Activated CD4-positive, CD25-positive, alpha-beta regulatory T cell treated with anti-CD3 and anti-CD28 coated beads, Interleukin-2, amount 50 U/mL, for 16 hours (primary cell): ENCODE measurements around the gene ZNF648.
"Not testable (repeated sequence)": the region's sequence is repeated elsewhere in the genome, so short reads cannot be mapped to it uniquely, and the experiment has no call there.

Source experiments
- DNase-seq: peaks from one replicate; pipeline ENCODE4 v3.0.0-alpha.2; 2020; ENCODE audit warnings: low read depth, low spot score

ZNF648 gene

DNA sequence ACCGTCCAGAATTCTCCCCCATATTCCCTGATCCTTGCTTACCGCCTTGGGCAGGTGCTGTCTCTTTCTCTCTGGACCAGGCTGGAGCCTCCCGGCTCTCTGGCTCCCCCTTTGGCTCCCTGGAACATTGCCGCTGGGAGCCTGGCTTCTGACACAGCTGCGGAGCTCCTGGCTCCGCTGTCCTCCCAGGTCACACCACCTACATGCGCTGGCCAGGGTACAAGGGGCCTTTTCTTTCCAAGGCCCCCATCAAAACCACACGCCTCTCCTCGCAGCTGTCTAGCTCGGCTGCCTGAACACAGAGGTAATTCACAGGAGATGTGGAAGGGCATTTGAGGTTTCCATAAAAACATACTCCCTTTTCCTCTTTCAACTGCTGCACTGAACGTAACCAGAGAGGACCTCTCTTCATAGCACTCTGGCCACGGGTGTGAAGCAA, 7.5 kb upstream of the ZNF648 start:
- DNase-seq: no peak

DNA sequence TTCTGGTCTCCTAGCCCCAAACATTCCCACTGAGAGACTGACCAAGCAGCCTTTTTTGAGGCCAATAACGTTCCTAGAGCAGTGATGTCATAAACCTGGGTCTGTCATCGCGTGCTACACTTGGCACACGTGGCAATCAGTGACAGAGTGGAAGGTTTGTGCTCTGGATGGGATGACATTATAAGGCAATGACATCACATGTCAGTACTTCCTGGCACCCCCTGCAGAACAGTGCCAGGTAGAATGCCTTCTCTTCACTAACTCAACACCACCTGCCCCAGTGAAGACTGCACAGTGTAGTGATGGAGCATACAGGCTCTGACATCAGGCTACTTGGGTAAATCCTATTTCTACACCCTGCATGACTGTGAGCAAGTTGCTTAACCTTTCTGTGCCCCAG, 5.4 kb upstream of the ZNF648 start:
- no peak for DNase-seq

DNA sequence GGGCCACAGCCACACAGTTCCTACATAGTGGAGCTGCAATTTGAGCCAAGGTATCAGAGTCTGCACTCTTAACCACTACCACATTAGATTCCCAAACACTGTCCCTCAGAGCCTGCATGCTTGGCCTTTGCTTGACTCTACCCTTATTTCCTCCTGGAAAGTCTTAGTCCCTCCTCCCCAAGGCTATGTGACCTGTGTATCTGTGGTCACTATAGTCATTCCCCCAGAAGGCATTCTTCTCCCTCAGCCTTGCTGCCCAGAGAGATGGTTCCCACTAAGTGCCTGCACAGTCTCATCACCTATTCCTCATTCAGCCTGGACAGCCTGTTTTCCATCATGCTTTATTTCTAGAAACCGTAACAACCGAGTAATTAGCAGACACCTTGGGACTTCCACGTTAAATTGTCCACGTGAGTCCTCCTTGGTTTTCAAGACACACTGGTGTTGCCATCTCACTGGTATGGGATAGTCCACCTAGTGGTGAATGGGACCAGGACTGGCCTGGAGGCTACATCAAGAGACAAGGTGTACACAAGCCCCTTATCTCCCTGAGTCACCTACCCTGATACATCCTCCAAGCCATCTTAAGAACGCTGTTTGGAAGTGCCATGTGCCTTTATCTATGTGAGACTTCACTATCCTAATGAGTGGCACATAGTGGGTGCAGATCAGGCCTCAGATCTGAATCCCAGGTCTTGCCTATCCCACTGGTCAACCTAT, 3.8 kb upstream of the ZNF648 start:
- no peak for DNase-seq

DNA sequence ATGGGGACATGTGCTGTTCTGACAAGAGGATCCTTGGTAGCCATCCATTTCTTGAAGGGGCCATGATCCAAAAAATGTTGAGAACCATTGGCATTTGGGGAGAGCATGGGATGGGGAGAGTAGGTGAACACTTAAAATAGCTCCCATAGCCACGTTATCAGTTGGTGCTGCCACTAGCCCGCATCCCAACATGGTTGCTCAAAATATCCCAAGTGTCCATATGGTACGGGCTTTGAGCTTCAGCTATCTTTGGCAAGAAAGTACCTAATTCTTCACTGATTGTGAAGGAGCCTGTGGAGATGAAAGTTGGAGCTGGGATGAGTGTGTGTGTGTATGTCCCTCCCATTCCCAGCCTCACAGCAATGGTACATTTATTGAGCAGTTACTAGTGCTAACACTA, 3.1 kb upstream of the ZNF648 start:
- DNase-seq: no peak

DNA sequence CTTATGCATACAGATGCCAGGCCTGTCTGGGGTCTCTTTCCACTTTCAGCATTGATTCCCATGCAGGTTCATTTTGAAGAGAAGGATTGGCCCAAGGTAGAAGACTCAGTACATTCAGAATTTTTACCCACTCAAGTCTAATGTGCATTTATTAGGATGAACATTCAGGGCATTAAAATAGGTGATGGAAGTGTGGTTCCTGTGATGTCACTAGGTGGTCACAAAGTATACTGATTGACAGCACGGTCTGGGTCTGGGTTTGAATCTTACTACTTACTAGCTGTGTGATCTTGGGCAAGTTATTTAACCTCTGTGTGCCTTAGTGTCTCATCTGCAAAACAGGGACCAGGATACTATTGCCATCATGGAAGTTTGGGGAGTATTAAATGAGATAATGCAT, 711 bp upstream of the ZNF648 start:
- no peak for DNase-seq

DNA sequence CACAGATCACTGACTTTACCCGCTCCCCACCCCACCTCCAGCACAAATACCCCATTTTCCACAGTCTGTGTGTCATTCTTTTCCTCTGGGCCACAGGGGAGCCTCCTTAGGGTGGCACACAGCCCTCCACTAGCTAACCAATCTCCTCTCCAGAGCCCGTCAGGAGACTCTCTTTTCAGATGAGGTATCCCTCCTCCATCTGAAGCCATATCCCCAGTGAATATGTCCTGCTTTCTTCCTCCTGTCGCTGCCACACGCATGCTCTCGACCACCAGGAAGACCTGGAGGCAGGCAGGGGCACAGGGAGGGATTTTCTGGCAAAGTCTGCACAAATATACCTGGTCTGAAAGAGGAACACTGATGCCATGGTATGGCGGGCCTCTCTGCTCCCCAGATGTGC, 635 bp downstream of the ZNF648 start:
- no peak for DNase-seq

DNA sequence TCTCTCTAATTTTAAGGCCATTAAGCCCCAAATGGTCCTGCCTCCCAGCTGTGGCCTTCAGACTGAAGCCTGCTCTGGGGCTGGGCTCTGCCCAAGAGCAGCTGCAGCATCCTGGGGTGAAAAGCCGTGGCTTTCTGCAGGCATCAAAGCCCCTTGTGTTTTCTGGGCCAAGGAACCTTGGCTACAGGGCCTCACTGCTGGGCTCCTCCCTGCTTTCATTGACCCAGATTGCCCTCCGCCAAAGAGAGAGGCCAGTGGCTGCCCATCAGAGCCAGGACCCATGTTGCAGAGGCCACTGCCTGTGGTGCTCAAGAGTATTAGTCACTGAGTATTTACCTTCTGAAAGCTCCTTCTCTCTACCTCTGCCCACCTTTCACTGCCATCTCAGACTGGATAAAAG, 1.6 kb downstream of the ZNF648 start:
- DNase-seq: no peak

DNA sequence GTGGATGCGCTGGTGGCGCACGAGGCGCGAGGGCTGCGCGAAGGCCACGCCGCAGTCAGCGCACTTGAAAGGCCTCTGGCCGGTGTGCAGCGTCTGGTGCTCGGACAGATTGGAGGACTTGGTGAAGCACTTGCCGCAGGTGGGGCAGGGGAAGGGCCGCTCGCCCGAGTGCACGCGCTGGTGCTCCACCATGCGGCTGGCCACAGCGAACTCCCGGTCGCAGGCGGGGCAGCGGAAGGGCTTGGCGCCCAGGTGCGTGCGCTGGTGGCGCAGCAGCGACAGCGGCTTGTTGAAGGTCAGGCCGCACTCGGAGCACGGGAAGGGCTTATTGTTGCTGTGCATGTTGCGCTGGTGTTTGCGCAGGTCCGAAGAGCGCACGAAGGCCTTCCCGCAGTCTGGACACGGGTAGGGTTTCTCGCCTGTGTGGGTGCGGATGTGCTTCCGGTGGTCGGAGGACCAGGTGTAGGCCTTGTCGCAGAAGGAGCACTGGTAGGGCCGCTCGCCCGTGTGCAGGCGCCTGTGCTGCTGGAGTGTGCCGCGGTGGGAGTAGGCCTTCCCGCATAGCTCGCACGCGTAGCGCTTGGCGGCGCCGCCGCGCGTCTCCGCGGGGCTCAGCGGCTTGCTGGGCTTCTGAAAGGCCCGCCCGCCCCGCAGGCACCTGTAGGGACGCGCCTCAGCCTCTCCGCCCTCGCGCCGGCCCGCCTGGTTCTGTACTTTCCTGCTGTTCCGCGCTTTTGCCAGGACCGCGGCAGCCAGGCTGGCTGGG, 4.7 kb downstream of the ZNF648 start:
- no peak for DNase-seq

DNA sequence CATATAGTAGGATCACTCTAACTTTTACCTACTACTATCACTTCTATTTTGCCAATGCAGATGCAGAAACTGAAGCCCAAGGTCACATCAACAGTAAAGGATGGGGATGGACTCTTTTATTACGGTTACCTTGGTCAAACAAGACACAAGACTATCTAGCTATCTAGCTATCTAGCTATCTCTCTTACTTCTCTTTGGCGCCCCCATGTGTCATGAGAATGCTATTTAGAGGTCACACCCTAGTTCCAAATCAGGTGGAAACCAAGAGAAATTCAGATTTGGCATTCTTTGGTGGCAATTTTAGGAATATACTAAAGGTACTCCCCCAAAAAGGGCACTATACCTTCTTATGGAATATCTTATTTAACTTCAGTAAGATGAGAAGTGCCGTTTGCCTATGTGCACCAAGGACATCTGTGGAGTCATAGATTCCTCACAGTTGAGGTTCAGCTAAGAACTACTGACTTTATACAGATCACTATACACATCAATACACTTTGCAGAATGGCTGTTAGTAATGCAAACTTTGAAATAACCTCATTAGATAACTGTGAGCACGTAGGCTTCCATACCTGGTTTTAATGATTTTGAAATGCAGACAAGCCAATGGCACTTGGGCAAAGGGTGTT, 6.7 kb downstream of the ZNF648 start:
- no peak for DNase-seq

DNA sequence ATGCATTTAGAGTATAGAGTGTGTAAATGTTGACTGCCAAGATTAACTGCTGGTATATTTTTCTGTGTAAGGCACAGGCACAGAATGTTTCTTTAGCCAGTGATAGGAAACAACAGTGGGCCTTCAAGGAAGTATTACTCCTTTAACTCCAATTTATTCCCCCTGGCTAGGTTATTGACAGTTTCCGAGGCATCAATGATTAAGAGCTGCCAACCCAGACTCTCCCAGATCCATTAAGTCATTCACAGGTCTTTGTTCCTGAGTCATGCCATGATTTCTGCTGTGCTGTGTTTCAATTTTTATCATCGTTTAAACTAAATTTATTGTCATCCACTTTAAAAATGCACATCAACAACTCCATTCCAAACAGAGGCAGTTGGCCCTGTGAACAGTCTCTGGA, 9.2 kb downstream of the ZNF648 start:
- DNase-seq: no peak

DNA sequence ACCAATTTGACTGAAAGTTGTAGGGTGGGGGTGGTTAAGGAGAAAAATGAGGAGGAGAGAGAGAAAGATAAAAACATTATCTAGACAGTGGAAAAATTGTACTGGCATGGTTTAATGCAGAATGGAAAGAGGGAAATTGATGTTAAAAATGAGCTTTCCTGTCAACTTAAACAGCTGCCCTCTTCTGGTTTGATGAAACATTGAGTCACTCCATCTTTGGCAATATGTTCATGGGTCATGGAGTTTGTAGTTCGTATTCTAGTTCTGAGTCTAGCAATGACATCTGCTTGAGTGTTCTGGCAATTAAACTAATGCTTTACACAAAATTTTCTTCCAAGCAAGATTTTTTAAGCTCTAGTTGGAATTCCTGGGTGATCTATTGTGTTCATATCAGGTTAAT, 9.6 kb downstream of the ZNF648 start:
- no peak for DNase-seq

DNA sequence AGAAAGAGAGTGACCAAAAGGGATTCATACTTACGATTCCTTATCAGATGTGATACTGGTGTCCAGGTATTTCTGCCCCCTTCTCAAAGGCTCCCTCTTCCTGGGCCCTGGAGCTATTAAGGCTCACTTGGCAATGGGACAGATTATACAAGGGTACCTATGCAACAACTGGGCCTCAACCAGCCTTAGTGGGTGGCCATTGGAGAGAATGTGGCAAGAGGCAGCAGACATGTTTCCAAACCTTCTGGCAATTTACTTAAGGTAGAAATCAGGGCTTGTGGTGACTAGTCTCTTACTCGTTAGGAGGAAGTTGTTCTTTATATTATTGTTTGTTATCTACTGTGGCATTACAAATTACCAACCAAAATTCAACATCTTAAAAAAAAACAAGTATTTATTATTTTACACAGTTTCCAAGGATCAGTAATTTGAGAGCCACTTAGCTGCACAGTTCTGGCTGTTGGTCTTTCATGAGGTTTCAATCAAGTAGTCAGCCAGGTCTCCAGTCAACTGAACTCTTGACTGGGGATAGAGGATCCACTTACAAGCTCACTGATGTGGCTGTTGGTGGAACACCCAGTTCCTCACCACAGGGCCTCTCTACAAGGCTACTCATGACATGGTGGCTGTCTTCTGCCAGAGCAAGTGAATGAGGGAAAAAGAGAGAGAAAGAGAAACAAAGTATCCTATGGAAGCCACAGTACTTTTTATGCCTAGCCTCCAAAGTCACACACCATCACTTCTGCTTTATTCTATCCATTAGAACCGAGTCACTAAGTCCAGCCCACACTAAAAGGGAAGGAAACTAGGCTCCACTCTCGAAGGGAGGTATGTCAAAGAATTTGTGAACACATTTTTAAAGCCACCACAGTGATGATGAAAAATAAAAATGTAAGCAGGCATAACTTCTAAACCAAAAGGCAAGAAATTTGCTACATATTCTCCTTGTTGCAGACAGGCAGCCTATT, 10.7 kb downstream of the ZNF648 start:
- DNase-seq: no peak

DNA sequence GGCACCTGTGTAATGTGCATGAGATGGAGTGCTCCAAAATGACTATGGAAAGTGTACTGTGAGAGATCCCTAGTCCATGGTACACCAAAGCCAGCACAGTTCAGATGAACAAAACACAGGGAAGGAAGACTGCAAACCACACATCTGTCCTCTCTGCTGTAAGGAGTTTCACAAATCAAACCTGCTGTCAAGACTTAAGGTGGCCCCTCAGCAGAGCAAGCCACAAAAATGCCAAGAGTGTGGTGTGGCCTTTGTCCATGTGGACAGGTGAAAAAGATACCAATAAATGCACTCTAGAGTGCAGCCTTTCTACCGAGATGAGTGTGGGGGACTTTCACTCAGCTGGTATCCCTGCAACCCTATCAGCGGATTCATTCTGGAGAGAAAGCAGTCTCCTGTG, 12.9 kb downstream of the ZNF648 start:
- DNase-seq: no peak

DNA sequence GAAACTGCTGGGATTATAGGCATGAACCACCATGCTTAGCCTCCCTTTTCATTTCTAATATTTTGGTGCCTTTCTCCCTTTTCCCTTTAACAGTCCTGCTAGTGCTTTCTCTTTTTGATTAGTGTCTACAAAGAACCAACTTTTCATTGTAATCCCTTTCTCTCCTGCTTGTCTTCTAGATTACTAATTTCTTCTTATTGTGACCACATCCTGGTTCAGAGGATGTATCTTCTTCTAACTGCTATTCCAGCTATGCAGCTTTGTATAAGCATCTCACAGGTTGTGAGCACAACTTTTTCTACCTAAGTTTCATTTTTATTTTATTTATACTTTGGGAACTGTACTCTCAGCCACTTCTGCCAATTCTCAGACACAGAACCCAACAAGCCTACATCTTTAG, 14.7 kb downstream of the ZNF648 start:
- DNase-seq: no peak

DNA sequence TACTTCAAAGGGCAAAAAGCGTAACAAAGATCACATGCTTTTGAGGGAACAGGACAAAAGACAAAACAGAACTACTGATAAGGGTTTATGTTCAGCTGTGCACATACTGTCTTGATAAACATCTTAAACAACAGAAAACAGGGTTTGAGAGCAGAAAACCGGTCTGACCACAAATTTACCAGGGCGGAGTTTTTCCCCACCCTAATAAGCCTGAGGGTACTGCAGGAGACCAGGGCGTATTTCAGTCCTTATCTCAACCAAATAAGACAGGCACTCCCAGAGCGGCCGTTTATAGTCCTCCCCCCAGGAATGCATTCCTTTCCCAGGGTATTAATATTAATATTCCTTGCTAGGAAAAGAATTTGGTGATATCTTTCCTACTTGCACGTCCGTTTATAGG, 16.0 kb downstream of the ZNF648 start:
- not testable (repeated sequence) for DNase-seq

DNA sequence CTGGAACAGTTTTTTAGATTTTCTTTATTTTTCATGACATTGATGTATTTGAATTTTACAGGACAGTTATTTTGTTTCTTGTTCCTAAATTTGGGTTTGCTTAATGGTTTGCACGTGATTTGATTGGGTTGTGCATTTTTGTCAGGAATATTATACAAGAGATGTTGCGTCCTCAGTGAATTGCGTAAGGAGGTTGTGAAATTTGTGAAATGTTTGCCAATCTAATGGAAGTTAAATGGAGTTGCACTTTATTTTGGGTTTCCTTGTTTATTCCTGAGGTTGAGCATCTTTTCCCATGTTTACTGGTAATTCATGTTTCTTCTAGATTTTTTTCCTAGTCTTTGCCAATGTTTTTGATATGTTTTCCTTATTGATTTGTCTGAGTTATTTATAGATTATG, 19.9 kb downstream of the ZNF648 start:
- DNase-seq: no peak

DNA sequence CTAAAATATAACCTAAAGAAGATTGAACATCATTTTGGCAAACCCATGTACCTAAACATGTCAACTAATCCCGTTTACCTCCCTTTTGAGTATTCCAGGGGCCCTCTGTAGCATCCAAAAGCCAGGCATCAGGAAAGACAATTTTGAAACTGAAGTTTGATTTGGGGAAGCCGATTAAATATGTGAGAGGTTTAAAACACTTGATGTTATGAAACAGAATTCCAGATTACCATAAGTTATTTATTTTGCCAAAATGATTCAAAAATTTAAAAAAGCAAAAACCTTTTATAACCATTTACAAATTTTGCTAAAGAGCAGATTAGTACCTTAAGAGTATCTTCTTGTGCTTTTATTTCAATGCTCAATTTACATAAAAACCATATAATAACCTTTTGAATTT, 23.3 kb downstream of the ZNF648 start:
- no peak for DNase-seq

DNA sequence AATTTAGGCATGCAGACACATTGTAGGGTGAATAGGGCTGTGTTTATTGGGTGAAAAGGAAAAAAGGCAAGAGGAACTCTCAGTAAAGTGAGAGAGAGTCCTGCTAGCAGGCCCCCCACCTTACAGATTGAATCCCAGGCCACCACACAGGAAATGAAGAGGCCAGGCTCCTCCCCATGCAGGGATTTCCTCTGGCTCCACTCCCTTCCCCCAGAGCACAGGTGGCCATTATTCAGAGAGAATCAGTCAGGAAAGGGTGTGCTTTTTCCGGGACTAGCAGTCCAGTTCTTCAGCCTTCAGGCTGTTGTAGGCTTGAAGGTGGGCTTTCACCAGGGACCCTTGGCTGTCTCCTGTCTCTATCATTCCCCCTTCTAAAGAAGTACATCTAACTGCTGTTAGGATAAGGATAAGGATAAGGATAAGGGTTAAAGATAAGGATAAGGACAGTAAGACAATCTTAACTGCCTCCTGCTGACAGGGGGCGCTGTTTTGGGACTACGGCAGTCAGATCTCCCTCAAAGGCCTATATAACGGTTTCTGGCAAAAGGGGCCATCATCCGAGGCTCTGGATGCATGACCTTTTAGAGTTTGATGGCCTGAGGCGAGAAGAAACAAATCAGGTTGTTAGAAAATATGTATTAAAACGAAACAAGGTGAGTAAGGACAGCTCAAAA, 26.3 kb downstream of the ZNF648 start:
- DNase-seq: no peak

DNA sequence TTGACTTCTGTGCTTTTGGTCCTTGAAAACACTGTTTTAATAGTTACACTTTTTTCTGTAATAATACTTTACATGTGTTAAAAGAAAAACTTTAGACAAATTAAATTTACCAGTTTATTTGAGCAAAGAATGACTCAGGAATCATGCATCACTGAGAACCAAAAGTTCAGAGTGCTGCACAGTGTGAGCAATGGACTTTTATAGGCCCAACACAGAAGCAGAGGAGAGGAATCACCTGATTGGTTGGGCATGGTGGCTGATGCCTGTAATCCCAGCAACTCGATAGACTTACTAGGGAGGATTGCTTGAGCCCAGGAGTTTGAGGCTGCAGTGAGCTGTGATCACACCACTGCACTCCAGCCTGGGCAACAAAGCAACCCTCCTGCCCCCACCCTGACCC, 29.3 kb downstream of the ZNF648 start:
- DNase-seq: no peak

DNA sequence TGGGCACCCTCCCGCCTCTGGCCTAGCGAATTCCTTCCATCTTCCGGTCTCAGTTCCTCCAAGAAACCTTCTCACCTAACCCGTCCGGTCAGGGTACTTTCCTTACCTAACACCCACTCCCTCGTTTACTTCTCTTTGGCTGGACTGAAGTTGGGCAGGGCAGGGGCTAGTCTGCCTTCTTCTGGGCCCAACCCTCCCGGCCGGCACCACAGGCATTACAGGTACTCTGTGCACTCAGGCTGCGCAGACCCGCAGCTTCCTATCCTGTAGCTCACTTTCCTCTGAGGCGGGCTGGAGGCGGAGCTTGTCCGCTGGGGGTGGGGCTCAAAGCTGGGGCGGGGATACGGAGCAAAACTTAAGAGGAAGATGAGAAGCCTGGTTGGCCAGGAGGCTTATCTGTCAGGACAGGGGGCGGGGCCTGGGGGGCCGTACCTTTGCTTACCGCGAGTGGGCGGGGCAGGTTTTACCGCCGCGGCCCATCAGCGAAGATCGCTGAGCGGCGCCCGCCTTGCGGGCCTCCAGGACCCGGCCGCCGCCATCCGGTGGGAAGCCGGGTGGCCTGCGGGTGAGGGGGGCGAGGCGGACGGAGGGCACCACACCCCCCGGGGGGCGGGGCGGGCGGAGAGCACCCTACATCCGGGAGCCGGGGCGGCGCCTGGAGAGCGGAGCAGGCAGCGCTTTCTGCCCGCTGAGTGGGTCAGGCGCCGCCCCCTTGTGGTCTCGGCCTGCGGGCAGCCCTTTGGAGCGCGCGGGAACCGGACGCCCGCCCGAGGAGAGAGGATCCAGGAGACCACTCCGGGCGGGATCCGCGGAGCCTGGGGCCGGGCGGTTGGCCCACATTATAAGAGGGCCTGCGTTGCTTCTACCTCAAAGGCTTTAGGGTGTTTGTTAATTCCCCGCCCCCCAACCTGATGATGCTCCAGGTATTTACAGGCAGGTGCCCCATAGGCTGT, 31.9 kb downstream of the ZNF648 start:
- DNase-seq: peak; percentile 91
